ENCODE measurements around the gene BTBD2. TPM values are rescaled to one million over a fixed set of nuclear protein-coding genes. Genes with fewer than 3 reads are reported as not detected.

The BTBD2 gene
- total RNA-seq, 1 experiment from 2014 or later: 110 TPM

DNA sequence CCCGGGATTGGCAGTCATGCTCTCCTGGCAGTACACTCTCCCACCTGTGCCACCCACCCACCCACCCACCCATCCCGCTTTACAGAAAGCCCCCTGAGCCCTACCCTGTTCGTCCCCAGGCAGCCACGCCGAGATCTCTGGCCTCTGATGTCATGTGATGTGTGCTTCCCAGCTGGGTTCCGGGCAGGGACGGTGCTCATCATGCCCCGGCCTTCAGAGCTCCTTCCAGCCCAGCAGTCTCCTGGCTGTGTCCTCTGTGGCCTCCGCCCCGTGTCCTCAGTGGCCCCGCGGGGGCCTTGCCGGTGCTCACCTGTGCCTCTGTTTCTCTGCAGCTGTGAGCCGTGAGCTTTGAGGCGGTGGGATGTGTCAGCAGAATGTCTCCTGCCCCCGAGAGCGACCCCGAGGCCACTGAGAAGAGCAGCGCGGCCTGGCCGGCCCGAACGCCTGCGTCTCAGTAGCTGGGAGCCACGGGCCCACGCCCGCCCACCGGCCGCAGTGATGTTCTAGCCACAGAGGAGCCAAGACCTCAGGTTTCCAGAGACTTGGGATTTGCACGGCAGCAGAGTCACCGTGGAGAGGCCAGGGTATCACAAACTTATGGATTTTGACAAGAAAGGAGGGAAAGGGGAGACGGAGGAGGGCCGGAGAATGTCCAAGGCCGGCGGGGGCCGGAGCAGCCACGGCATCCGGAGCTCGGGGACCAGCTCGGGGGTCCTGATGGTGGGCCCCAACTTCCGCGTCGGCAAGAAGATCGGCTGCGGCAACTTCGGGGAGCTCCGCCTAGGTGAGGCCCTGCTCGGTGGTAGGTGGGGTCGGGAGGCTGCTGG is 46.1 kb downstream of the BTBD2 start:
- no peaks in the 10 kb centered on the region for H3K9me3 ChIP-seq (ENCODE audit: control insufficient read depth, low read depth, low read length)
- H3K56ac ChIP-seq (ENCODE audit: insufficient read length, low read depth, low read length): no peak overlapping the region
- no peak overlapping the region for H3K18ac ChIP-seq (ENCODE audit: insufficient read length, low read depth, low read length)
- no peak overlapping the region for H3K9ac ChIP-seq (ENCODE audit: extremely low read depth, insufficient read length, low read length)
- peaks cover 7% of the 10 kb centered on the region; the same call in 1 of the 2 replicates for H3K79me2 ChIP-seq (ENCODE audit: insufficient read depth, low read length)
- H3K4me1 Mint-ChIP-seq: no peaks in the 10 kb centered on the region
- H2AK5ac ChIP-seq (ENCODE audit: insufficient read length, low read length): no peak overlapping the region
- H2AFZ ChIP-seq (ENCODE audit: low read length): no peak overlapping the region
- peaks cover 3% of the 10 kb centered on the region for H4K20me1 ChIP-seq (ENCODE audit: control insufficient read depth, insufficient read depth, insufficient read length)
- TF ChIP-seq CTCF (conservative IDR thresholded peaks at IDR 0.05): no peak
- H3T11ph ChIP-seq (ENCODE audit: low read length): no peak overlapping the region
- no peak overlapping the region for H4K5ac ChIP-seq (ENCODE audit: insufficient read length, low read depth, low read length)
- H3K4me3 Mint-ChIP-seq: no peak overlapping the region
- no peak overlapping the region for H4K8ac ChIP-seq (replicated peaks; ENCODE audit: insufficient read length, low read depth, low read length)
- H3K36me3 Mint-ChIP-seq (ENCODE audit: insufficient read depth in 1 of 3, low read depth in 3 of 3): peaks cover 4 to 13% (median 13%) of the 10 kb centered on the region in 3 experiments; a peak in 6 of 7 replicates
- no peaks in the 10 kb centered on the region for H3K9me3 Mint-ChIP-seq
- H3K79me1 ChIP-seq (ENCODE audit: insufficient read depth, low read depth, low read length, poor library complexity, severe bottlenecking): peaks cover 3% of the 10 kb centered on the region
- no peaks in the 10 kb centered on the region for H3K27me3 Mint-ChIP-seq (ENCODE audit: low read depth)
- no peak overlapping the region for H3K4ac ChIP-seq (ENCODE audit: low read depth, low read length)
- no peaks in the 10 kb centered on the region for H3K23me2 ChIP-seq (ENCODE audit: insufficient read length, low read depth, low read length, poor library complexity, severe bottlenecking)
- no peak overlapping the region for H3K27ac ChIP-seq (ENCODE audit: insufficient read length, low read depth, low read length)
- no peaks in the 10 kb centered on the region for H3K27me3 ChIP-seq (ENCODE audit: insufficient read depth, low read length)
- no peak overlapping the region for H3K14ac ChIP-seq (ENCODE audit: insufficient read depth, low read length)
- no peak overlapping the region for H4K91ac ChIP-seq (ENCODE audit: insufficient read length, low read depth, low read length)
- WGBS (ENCODE audit: extremely low coverage, insufficient read length, low lambda C conversion rate): no CpG with 5 or more reads among the region's 49 CpGs
- no peak overlapping the region for H2BK15ac ChIP-seq (ENCODE audit: low read depth, low read length)
- H3K27ac Mint-ChIP-seq: 0 out of 7 replicates have a peak overlapping the region, but pooled peaks of 1 of the 3 experiments have one; percentile 39
- H3K4me1 ChIP-seq (ENCODE audit: insufficient read depth, low read length): no peaks in the 10 kb centered on the region
- H2BK5ac ChIP-seq (ENCODE audit: insufficient read length, low read length): no peak overlapping the region
- no peak overlapping the region for H2BK12ac ChIP-seq (ENCODE audit: insufficient read length, low read depth, low read length)
- no peak overlapping the region for H3K23ac ChIP-seq (ENCODE audit: insufficient read length, low read depth, low read length)
- no peak overlapping the region for H2BK120ac ChIP-seq (ENCODE audit: low read depth, low read length, poor library complexity, severe bottlenecking)
- no peak for DNase-seq
- H2BK20ac ChIP-seq (ENCODE audit: low read depth, low read length, poor library complexity, severe bottlenecking): no peak overlapping the region
- no peak overlapping the region for H3K4me2 ChIP-seq (ENCODE audit: insufficient read depth, insufficient read length, low read length)
